Measurements from ENCODE around the gene VPS37B.

VPS37B gene

GRCh38 chr12:122837306-122838265 is 58.3 kb downstream of the VPS37B start:
- no peak for DNase-seq

DNA sequence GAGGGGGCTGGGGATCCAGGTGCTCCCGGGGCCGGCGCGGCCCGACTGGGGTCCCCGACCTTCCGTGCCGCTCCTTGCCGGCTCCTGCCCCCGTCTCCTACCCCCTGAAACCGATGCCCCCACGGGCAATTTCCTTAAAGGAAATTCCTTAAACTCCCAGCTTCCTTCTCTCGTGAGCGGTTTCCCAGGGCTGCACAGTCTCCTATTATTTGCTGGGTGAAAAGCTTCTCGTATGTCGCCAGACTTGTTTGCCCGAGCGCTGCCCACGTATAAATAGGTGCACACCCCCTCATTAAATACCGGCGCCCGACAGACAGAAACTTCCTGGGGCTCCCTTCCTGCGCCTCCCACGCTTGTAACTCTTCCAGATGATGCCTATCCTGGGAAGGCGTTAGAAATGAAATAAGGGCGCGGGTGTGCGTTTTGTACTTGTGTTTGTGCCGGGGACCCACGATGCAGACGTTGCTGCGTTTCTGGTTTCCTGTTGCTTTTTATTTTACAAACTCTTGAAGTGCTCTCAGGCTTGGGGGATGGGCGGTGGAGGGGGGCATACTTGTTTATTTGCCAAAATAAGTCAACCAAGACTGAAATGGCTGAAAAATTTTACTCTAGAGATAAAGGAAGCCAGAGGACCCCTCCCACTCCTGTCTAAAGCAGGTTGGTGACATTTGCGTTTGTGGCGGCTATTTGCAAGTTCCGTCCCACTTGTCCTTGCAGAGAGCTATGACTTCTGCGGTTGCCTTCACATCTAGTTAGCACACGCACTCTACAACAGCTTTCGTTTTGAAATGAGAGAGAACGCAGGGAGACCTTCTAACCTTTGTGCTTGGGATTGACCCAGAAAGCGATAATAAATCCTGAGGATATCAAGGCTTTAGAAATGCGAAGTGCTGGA is 59.6 kb downstream of the VPS37B start:
- no peak for DNase-seq

GRCh38 chr12:122835750-122836026 is 60.2 kb downstream of the VPS37B start:
- no peak for DNase-seq

- no peak for DNase-seq
Observed at GRCh38 chr12:122834921-122835749, 60.8 kb downstream of the VPS37B start, which contains the start of gene HIP1R. Gene HIP1R (plus strand): TSS chr12:122835457. CDS start chr12:122835551, 94 bp downstream.

- no peak for DNase-seq
Observed at GRCh38 chr12:122834104-122834920, 61.6 kb downstream of the VPS37B start.

- DNase-seq: no peak
Observed at GRCh38 chr12:122830517-122831214, 65.3 kb downstream of the VPS37B start.

GRCh38 chr12:122827258-122827657 is 68.7 kb downstream of the VPS37B start:
- no peak for DNase-seq

DNA sequence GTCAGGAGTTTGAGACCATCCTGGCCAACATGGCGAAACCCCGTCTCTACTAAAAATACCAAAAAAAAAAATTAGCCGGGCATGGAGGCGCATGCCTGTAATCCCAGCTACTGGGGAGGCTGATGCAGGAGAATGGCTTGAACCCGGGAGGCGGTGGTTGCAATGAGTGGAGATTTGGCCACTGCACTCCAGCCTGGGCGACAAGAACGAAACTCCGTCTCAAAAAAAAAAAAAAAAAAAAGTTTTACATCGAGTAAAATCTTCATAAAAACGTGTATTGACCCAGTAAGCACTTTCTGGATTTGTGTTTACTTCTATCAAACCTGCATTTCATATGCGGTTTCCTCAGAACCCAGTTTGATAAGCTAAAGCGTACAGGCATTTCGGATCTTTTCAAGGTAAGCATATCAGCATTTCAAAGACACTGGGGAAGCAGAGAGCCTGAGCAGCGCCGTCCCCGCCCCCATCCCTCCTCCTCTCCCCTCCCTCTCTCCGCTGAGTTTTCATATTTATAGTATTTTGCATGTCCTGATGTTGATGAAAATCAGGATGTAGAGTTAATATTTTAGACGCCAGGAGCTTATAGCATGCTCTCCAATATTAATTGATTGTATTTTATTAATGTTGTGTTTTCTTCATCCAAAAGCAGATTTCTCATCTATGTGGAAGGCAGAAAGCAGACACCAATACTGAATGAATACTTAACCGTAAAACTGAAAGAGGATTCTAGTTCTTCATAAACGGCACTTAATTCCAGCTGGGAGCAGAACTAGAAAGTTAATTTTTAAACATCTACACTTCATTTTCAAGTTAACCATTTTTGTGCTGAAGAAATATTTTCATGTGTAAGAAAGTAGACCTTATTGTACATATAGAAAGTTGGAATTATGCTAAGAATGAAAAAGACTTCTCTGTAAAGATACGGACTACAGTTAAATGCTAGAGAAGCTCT is 69.9 kb downstream of the VPS37B start:
- no peak for DNase-seq

DNA sequence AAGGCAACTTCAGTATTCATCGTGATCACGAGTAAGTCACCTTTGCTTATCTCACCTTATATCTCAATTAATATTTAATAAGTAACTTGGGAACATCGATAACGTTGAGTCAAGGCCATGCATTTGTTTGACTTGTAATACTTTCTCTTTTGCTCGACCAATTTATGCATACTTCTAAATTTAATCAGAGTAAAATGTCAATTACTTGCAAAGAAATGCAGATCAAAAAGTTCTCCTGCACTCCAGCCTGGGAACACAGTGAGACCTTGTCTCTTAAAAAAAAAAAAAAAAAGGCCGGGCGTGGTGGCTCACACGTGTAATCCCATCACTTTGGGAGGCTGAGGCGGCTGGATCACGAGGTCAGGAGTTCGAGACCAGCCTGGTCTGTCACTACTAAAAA is 72.5 kb downstream of the VPS37B start:
- no peak for DNase-seq

GRCh38 chr12:122820838-122821271 is 75.1 kb downstream of the VPS37B start:
- no peak for DNase-seq

DNA sequence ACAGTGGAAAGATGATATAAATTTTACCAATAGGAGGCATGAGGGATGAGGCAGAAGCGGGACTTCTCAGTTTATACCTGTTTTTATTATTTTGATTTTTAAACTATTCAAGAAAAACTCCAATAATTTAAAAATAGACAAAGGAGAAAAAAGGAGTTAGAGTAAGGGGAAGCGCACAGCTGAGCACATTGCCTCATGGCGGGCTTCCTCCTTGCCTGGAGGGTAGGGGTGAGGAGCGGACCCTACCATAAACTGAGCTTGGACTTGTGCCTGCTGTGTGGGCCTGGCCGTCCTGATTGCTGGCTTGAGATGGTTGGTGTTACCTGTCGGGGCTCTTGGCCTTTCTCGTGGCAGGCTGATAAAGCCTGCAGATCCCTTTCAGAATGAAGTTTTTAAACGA is 75.8 kb downstream of the VPS37B start:
- DNase-seq: no peak

DNA sequence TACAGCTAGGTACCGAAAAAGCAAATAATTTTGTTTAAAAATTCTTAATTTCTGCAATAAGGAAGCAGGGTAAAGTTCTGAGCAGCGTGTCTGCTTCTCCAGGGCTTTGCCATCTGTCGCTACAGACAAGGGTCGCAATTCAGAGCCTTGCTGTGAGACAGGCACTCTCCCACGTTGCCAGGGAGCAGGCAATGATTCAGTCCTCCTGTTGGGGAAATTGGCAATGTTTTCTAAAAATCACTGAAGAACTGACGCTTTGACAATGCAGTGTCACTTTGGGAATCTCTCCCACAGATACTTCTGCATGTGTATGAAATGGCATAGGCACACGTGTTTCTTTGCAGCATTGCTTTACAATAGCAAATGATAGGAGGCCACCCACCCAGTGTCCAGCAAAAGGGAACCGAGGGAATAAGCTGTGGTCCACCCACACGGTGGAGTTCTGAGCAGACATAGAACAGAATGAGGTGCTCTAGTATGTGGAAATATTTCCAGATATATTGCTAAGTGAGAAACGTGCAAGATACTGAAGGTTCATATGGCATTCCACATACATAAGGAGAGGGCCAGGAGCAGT is 76.6 kb downstream of the VPS37B start:
- no peak for DNase-seq
